DMS79 treated with DMSO at 0.1 percent for 48 hours (cell line): ENCODE measurements around the gene VSIG2.
A peak's percentile ranks its signal among the peaks of the same experiment; 100 is the strongest.

Experiments
- DNase-seq: peaks from one replicate; lab custom pipeline; 2025; lab: John Stamatoyannopoulos, UW

VSIG2 gene

GRCh38 chr11:124748481-124749343 lies 3.3 kb downstream of the VSIG2 start:
- no peak for DNase-seq

DNA sequence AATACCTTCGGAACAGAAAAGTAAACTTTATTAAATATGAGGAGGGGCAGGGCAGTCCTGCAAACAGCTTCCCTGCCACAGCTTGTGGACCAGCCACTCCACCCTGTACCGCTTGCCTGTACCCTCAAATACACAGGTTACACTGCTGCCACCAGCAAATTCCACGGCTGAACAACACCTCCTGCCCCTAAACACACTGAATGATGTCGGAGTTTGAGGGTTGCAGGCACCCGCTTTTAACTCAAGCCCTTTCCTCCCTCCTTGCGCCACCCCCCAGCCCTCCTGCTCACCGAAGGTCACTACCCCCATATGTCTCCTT lies 4.0 kb downstream of the VSIG2 start:
- no peak for DNase-seq

DNA sequence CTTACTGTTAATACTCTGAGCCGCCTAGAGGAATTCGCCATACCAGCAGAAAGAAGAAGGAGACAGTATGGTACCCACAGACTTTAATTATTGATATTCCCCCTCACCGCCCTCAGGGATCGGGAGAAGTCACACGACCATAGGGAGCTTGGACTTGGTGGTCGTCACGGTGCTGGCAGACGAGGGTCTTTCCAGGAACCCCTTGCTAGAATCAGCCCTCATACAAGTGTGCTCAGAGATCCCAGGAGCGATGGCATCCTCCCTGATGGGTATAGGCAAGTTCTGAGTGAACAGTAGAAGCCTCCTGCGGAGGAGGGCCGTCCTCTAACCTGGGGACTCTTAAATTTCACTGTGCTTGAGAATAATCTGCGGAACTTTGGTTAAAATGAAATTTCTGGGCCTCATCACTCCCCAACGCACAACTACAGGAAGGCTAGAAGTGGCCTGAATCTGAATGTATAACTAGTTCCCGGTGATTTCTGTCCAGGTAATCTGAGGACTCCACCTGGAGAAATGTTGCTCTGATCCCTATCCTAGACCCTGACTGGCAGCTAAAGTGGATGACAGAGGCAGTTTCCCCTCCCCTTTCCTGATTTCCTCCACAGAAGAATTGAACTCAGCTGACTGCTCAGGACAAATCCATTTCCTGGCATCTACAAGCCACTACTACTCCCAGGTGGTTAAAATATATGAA lies 4.5 kb downstream of the VSIG2 start:
- DNase-seq: no peak

GRCh38 chr11:124746621-124747243 lies 5.3 kb downstream of the VSIG2 start:
- peak; percentile 63 for DNase-seq

- DNase-seq: no peak
These were observed 6.0 kb downstream of the VSIG2 start for GRCh38 chr11:124745835-124746620.

- DNase-seq: no peak
These were observed 6.7 kb downstream of the VSIG2 start for GRCh38 chr11:124745270-124745834.

GRCh38 chr11:124743050-124743449 lies 9.0 kb downstream of the VSIG2 start:
- DNase-seq: no peak

GRCh38 chr11:124742555-124742954 lies 9.5 kb downstream of the VSIG2 start:
- DNase-seq: no peak

DNA sequence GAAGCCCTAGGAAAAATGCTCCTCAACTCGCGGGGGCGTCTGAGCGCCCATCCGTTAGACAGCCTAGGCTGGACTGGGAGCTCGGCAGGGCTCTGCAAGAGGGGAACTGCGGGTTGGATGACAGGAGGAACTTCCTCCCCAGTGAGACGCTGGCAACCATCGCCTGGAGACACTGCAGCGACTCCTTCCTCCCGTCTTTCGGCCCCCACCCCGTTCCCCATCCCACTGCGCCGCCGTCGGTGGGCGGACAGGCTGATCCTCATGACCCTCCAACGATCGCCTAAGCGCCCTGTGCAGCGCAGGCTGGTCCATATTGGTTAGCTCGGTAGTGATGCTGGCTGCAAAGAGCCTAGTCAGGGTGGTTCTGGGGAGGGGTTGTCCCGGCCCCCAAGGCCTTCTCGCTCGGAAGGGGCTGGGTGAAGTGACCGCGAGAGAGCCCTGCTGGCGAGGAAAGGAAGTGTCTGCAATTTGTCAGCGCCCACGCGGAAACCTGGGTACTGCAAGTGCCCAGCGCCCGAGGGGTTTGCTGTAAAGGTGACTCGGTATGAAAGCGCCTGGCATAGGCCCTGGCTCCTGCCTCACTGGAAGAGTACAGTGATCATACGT lies 11.7 kb downstream of the VSIG2 start:
- peak; percentile 44 for DNase-seq

- DNase-seq: peak; percentile 92
These were observed 12.4 kb downstream of the VSIG2 start, which contains the start of gene NRGN for GRCh38 chr11:124739479-124740276. TSS of gene NRGN (plus strand) at chr11:124739942. CDS start at chr11:124740085, 143 bp downstream.

DNA sequence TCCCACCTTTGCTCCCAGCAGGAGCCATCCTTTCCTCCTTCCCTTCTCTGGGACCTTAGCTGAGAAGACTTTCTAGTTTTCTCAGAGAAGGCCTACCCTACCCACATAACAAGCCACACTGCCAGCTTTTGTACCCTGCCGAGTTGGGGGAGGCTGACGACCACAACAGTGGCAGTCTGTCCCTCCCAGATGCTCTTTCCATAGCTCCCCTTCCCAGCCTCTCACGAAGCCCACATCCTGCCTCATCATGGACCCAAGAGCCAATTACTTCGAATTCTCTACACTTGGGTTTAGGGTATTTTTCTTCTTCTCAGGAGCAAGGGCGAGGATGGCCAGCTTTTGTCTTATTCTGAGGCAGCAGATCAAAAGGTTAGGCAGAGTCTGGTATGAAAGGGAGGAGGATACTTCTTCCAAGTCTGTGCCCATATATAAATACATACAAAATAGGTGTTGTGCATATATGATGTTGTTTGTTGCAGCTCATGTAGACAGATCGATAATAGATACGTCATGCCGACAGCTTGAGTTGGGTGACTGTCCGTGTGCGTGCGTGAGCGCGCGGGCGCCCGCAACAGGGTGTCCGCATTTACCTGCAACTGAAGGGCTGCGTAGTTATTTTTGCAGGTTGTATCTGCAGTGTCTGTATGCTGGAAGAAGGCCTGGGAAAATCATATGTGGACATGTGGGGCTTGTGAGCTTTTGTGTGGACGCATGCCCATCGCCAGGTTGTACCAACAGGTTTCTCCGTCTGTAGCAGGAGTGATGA lies 13.2 kb downstream of the VSIG2 start:
- no peak for DNase-seq

DNA sequence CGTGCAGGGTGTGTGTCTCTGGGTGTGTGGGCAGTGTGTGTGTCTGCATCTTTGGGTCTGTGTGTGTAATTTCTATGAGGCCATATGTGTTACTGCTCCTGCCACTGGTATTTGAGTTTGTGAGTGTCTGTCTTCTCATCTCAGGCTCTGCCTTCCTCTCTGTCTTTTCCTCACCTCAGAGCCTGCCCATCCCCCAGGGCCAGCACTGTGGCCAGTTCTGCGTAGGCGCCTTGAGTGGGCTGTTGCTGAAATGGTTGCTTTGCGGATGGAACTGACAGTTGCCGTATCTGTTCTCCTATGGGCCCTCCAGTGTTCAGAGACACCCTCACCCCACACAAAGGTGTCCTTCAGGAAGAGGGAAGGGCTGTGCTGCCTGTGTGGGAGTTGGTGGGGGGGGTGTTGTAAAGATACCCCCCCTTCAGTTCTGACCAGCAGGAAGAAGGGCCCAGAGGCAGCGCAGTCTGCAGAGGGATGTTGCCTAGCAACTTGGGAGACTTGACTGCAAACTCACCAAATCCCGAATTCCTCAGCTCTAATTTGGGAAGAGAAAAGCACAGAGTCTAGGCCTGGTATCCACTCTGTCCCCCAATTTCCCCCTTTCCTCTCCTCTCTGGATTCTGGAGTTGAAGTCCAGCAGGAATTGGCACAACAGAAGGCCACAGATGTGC lies 14.3 kb downstream of the VSIG2 start:
- no peak for DNase-seq

GRCh38 chr11:124736736-124737135 lies 15.3 kb downstream of the VSIG2 start:
- no peak for DNase-seq

GRCh38 chr11:124732230-124732629 lies 19.8 kb downstream of the VSIG2 start:
- DNase-seq: no peak

- DNase-seq: no peak
These were observed 22.5 kb downstream of the VSIG2 start for GRCh38 chr11:124729571-124729970.

DNA sequence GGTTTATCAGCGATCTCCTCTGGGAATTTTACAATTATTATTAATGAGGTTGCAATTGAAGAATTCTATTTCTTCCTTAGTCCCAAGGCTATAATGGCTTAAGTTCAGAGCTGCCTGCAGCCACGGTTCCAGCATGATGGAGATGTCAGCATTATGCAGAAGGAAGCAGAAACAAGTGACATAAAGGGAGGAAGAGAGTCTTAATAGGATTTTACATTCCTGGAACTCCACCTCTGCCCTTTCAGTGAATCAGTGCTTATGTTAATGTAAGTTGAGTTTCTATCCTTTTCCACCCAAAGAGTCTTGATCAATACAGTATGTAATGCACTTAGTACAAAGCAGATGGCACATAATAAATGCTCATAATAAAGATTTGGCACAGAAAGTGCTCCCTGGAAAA lies 23.9 kb downstream of the VSIG2 start:
- no peak for DNase-seq

DNA sequence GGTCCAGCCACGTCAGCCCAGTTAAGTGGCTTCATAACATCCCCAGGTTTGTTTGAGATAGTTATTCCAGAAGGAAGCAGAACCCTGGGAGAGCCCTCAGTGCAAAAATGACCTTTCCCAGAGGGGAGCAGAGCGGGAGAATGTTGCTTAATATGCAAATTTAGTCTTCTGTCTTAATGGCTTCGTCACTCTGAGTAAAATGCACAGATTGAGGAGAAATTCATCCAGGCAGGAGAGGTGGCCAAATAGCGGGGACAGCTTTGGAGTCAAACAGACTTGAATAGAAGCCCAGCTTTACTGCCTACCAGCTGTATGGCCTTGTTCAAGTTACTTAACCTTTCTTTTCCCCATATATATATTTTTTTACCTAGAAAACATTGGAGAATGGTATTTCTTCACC lies 24.6 kb downstream of the VSIG2 start:
- DNase-seq: no peak

- DNase-seq: no peak
These were observed 26.3 kb downstream of the VSIG2 start for GRCh38 chr11:124725719-124726105.
